Lung (tissue), 12 donors: ENCODE data around the gene SIN3B. TPM values are rescaled to one million over a fixed set of nuclear protein-coding genes. Genes with fewer than 3 reads are reported as not detected.

Experiments
- ATAC-seq: fragments of 200-7000 bp; cut with Tn5 transposase; one replicate; pipeline ENCODE4 v1.9.1; 2020; ENCODE audit warnings: moderate number of reproducible peaks; ENCODE audit not compliant: insufficient read depth, low FRiP score
- DNase-seq, 3 donors: peaks; one replicate each; pipeline ENCODE4 v3.0.0-alpha.2; 2013 to 2017
- H3K27ac ChIP-seq, 2 donors: one replicate each; pipeline ENCODE4 v1.5.1; 2013; ENCODE audit warnings: mild to moderate bottlenecking in 2 of 2, moderate library complexity in 2 of 2, control low read depth in 1 of 2, inconsistent platforms in 1 of 2, low read depth in 1 of 2, low read length in 1 of 2
- H3K27me3 ChIP-seq, 3 donors: one replicate each; pipeline ENCODE4 v1.5.1; 2013; ENCODE audit warnings: low read length in 2 of 3; ENCODE audit not compliant: control insufficient read depth in 3 of 3, insufficient read depth in 3 of 3
- H3K36me3 ChIP-seq, 4 donors: one replicate each; pipeline ENCODE4 v1.5.1; 2013; ENCODE audit warnings: low read length in 4 of 4, mild to moderate bottlenecking in 1 of 4, moderate library complexity in 1 of 4; ENCODE audit not compliant: control insufficient read depth in 4 of 4, insufficient read depth in 4 of 4
- H3K4me1 ChIP-seq, 5 donors: one replicate each; pipeline ENCODE4 v1.5.1; 2013; ENCODE audit warnings: low read length in 5 of 5, mild to moderate bottlenecking in 2 of 5, moderate library complexity in 1 of 5; ENCODE audit not compliant: control insufficient read depth in 5 of 5, insufficient read depth in 5 of 5
- H3K4me3 ChIP-seq: one replicate; pipeline ENCODE4 v1.5.1; 2013; ENCODE audit warnings: mild to moderate bottlenecking, control low read depth, moderate library complexity
- H3K9ac ChIP-seq, 2 donors: one replicate each; pipeline ENCODE4 v1.5.1; 2013; ENCODE audit warnings: low read length in 2 of 2, control low read depth in 1 of 2; ENCODE audit not compliant: insufficient read depth in 1 of 2
- H3K9me3 ChIP-seq, 4 donors: one replicate each; pipeline ENCODE4 v1.5.1; 2013; ENCODE audit warnings: low read length in 3 of 4, mild to moderate bottlenecking in 1 of 4, moderate library complexity in 1 of 4; ENCODE audit not compliant: control insufficient read depth in 4 of 4, insufficient read depth in 3 of 4
- CTCF ChIP-seq: IDR thresholded peaks from 2 replicates; pipeline ENCODE4 v1.5.1; 2012; ENCODE audit warnings: mild to moderate bottlenecking; ENCODE audit errors: control extremely low read depth, extremely low read depth
- WGBS, 2 donors: extraction: QIAGEN DNeasy Blood & Tissue Kit; methylation state at CpG; one replicate each; pipeline ENCODE4 v1.1.7; 2013; 5-methylcytosine and 5-hydroxymethylcytosine counted together
- polyA plus RNA-seq, 2 donors: library from polyadenylated mRNA; stranded (reverse); fragments of 200-250 nt; gene quantifications; one replicate each; pipeline ENCODE4 v1.2.1, GENCODE V29; 2013
- total RNA-seq, 2 donors: library from RNA; depleted of rRNA in 1 of 2; stranded (reverse); fragments of >200 nt in 1 of 2; gene quantifications; one replicate each; pipeline ENCODE4 v1.2.1, GENCODE V29; 2014 to 2021
- donor health status: control.
- donor health status: control.
- donor health status: Bipolar disorder and iron deficiency.
- donor health status: healthy.
- donor health status: DM: yes; HTN: yes; CAD: no.

Gene SIN3B
- total and polyA plus RNA-seq, 4 donors, result 29.5 to 63.9 (median 54.5) TPM

DNA sequence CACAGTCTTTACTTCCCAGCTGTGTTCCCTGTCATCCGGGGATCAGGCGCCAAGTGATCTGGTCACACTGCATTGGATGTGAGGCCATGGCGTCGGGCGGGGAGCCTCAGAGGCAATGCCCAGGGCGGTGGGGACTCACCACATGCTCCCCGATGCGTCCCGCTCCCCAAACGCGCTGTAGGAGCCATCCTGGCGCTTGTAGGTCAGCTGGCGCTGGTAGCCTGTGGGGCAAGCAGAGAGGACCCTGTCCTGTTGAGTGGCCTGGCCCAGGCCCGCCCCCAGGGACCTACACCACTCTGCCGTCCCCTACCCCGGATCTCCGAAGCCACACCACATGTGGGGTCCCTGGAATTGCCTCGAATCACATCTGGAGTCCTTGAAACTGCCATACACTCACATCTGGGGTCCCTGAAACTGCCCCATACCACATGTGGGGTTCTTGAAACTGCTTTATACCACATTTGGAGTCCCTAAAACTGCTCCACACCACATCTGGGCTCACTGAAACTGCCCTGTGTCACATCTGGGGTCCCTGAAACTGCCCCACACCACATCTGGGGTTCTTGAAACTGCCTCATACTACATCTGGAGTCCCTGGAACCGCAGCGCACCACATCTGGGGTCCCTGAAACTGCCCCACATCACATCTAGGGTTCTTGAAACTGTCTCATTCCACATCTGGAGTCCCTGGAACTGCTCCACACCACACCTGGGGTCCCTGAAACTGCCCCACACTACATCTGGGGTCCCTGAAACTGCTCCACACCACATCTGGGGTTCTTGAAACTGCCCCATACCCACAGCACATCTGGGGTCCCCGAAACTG, 92.8 kb downstream of the SIN3B start:
- Histone ChIP-seq H3K36me3 (peaks cover 0 to 25% (median 17%) of the 10 kb centered on the region in 4 donors), H3K4me3 (no peak overlapping the region), H3K9me3 (peaks cover 0 to 11% (median 5%) of the 10 kb centered on the region in 4 donors), H3K4me1 (no peaks in the 10 kb centered on the region), H3K9ac (no peak overlapping the region), H3K27me3 (no peaks in the 10 kb centered on the region), H3K27ac (no peak overlapping the region)
- DNase-seq (no peak), ATAC-seq (no peak)
- no peak for TF ChIP-seq CTCF
- 93 to 96% methylated on average over 20 to 21 of the region's 21 CpGs for WGBS, 2 donors

DNA sequence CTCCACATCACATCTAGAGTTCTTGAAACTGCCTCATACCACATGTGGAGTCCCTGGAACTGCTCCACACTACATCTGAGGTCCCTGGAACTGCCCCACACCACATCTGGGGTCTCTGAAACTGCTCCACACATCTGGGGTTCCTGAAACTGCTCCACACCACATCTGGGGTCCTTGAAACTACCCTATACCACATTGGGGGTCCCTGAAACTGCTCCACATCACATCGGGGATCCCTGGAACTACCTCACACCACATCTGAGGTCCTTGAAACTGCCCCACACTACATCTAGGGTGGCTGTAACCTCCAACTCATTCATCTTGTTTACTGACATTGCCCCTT, 93.4 kb downstream of the SIN3B start:
- 87 to 88% methylated on average over 1 of the region's 1 CpG for WGBS, 2 donors
- Histone ChIP-seq H3K4me3 (no peak overlapping the region), H3K9ac (no peak overlapping the region), H3K9me3 (peaks cover 0 to 11% (median 5%) of the 10 kb centered on the region in 4 donors), H3K4me1 (no peaks in the 10 kb centered on the region), H3K27me3 (no peaks in the 10 kb centered on the region), H3K36me3 (peaks cover 0 to 29% (median 17%) of the 10 kb centered on the region in 4 donors), H3K27ac (no peak overlapping the region)
- ATAC-seq (no peak), DNase-seq (no peak)
- no peak for TF ChIP-seq CTCF

GRCh38 chr19:16922949-16923348, 93.8 kb downstream of the SIN3B start:
- H3K9me3 ChIP-seq, result peaks cover 0 to 11% (median 5%) of the 10 kb centered on the region in 4 donors
- TF ChIP-seq CTCF, result no peak
- H3K4me1 ChIP-seq, result no peaks in the 10 kb centered on the region
- DNase-seq (no peak), ATAC-seq (no peak)
- no peak overlapping the region for H3K27ac ChIP-seq
- 96 to 97% methylated on average over 13 of the region's 13 CpGs for WGBS, 2 donors
- peaks cover 0 to 33% (median 18%) of the 10 kb centered on the region in 4 donors for H3K36me3 ChIP-seq
- no peak overlapping the region for H3K4me3 ChIP-seq
- H3K9ac ChIP-seq, result no peak overlapping the region
- H3K27me3 ChIP-seq, result no peaks in the 10 kb centered on the region
